Adrenal gland (tissue), 12 donors: ENCODE results near the gene SPNS2. TPM values are rescaled to one million over a fixed set of nuclear protein-coding genes. Genes with fewer than 3 reads are reported as not detected.

Experiments used
- DNase-seq, 7 donors: peaks; one replicate each; pipeline ENCODE4 v3.0.0-alpha.2; 2019 to 2020
- H3K27ac ChIP-seq, 5 donors: fragments of 200-600 bp; sonication (generic) in 4 of 5; 1 replicate in 3 of 5; 2 replicates in 2 of 5; pipeline versions ENCODE4 v1.5.1 to v1.8.0; 2016 to 2020; ENCODE audit warnings: mild to moderate bottlenecking in 1 of 5
- H3K27me3 ChIP-seq: fragments of 200-600 bp; 2 replicates; pipeline ENCODE4 v1.8.0; 2021
- H3K36me3 ChIP-seq, 2 donors: fragments of 200-600 bp; replicated peaks in 1 of 2; 1 replicate in 1 of 2; 2 replicates in 1 of 2; pipeline versions ENCODE4 v1.5.1 to v1.8.0; 2018 to 2022
- H3K4me1 ChIP-seq, 2 donors: fragments of 200-600 bp; replicated peaks in 1 of 2; 1 replicate in 1 of 2; 2 replicates in 1 of 2; pipeline versions ENCODE4 v1.5.1 to v1.8.0; 2018 to 2021
- H3K4me3 ChIP-seq, 4 donors: fragments of 200-600 bp; sonication (generic) in 3 of 4; one replicate each; pipeline ENCODE4 v1.5.1; 2016 to 2018
- H3K9me3 ChIP-seq, 3 donors: fragments of 200-600 bp; sonication (generic) in 1 of 3; replicated peaks in 1 of 3; 1 replicate in 2 of 3; 2 replicates in 1 of 3; pipeline versions ENCODE4 v1.5.1 to v1.8.0; 2016 to 2021
- POLR2A ChIP-seq, 2 donors: fragments of 450-650 bp; IDR thresholded peaks; one replicate each; pipeline ENCODE4 v1.6.1; 2017; ENCODE audit warnings: antibody characterized with exemption in 2 of 2, mild to moderate bottlenecking in 2 of 2, moderate library complexity in 1 of 2
- WGBS, 4 donors: extraction: QIAGEN DNeasy Blood & Tissue Kit in 2 of 4; methylation state at CpG; one replicate each; pipeline versions ENCODE4 v1.1.5 to v1.1.7; 2013 to 2017; 5-methylcytosine and 5-hydroxymethylcytosine counted together
- intact Hi-C, 2 donors: fragments of 100-400 bp; cut with DNase I; formaldehyde crosslinking; loops; one replicate each; pipeline versions ENCODE4 v1.14.1 to v1.15.0; 2022 to 2023
- polyA plus RNA-seq, 3 donors: library from polyadenylated mRNA; stranded (reverse); fragments of 200-250 nt in 2 of 3; fragments of 350-450 nt in 1 of 3; fragmentation: Illumina TruSeq in 1 of 3; extraction: RNeasy Lipid Tissue Mini Kit (QIAGEN cat#74804) in 1 of 3; gene quantifications; one replicate each; pipeline ENCODE4 v1.2.3, GENCODE V29; 2013 to 2014
- total RNA-seq, 9 donors: library from RNA; depleted of rRNA in 4 of 9; stranded (reverse); fragments of >200 nt in 4 of 9; fragments of 120-200 nt in 1 of 9; fragmentation: NEBNext Ultra II Directional in 1 of 9; extraction: Animal tissue kit (Norgen Biotek cat#: 25700) in 1 of 9; gene quantifications; one replicate each; pipeline versions ENCODE4 v1.1.0 to v1.2.4, GENCODE V29; 2013 to 2023
- TF ChIP-seq, protein P1 (sequence below), 6 experiments: fragments of 450-650 bp in 4 of 6; fragments of 200-600 bp in 2 of 6; sonication (generic) in 1 of 6; IDR thresholded peaks; 1 replicate in 5 of 6; 2 replicates in 1 of 6; pipeline versions ENCODE4 v1.5.1 to v1.8.0; 2016 to 2021; ENCODE audit warnings: antibody characterized with exemption in 6 of 6, mild to moderate bottlenecking in 2 of 6, moderate library complexity in 1 of 6
- donor health status: healthy with polysubstance abuse.
- donor health status: Bipolar disorder and iron deficiency.
- donor health status: DM: yes; HTN: yes; CAD: no.
- donor health status: DM: no; HTN: no; CAD: no.
- donor health status: DM: no; HTN: no; CAD: no.
- donor health status: DM: yes; HTN: yes; CAD: no.

The SPNS2 gene
- total and polyA plus RNA-seq, 12 donors, result 0.90 to 25.1 (median 7.7) TPM

DNA sequence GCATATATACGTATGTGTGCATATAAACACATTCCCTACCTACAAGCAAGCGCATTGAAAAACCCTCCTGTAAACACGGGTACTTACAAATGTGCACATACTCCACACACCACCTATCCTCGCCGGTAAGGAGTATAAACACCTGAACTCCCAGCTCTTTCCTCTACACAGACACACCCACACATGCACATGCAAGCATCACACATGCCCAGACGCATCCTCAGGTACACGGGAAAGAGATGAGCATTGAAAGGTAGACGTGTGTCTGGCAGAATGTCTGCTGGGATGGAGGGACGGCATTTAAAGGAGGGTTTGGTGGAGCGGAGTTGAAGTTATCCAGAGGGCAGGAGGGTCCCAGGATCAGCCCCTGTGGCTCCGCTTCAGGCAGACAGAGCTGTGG is 81.0 kb downstream of the SPNS2 start:
- TF ChIP-seq POLR2A (IDR thresholded peaks at IDR 0.05), result no peak
- TF ChIP-seq, protein P1, sequence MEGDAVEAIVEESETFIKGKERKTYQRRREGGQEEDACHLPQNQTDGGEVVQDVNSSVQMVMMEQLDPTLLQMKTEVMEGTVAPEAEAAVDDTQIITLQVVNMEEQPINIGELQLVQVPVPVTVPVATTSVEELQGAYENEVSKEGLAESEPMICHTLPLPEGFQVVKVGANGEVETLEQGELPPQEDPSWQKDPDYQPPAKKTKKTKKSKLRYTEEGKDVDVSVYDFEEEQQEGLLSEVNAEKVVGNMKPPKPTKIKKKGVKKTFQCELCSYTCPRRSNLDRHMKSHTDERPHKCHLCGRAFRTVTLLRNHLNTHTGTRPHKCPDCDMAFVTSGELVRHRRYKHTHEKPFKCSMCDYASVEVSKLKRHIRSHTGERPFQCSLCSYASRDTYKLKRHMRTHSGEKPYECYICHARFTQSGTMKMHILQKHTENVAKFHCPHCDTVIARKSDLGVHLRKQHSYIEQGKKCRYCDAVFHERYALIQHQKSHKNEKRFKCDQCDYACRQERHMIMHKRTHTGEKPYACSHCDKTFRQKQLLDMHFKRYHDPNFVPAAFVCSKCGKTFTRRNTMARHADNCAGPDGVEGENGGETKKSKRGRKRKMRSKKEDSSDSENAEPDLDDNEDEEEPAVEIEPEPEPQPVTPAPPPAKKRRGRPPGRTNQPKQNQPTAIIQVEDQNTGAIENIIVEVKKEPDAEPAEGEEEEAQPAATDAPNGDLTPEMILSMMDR (IDR thresholded peaks at IDR 0.05), result no peak

DNA sequence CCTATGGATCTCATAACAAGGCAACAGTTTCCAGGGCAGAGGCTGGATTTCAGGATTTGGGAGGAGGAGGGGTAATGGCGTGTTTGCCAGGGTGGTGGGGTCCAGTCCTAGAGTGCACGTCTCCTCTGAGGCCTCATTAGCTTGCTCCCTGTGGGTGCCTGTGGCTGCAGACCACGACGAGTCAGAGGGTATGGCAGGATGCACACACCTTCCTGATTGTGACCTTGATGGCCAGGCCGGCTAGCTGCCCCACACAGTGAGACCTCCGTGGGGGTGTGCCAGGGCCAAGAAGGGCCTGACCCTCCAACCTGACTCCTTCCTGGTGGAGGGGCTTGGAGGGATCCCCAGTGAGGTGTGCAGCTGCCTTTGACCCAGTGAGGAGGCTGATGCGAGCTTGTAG is 81.6 kb downstream of the SPNS2 start:
- no peak for DNase-seq
- no peaks in the 10 kb centered on the region for H3K9me3 ChIP-seq
- no peak overlapping the region for H3K4me3 ChIP-seq
- H3K4me1 ChIP-seq, result peaks cover 6 to 9% of the 10 kb centered on the region in 2 donors
- peaks cover 35% of the 10 kb centered on the region for H3K27me3 ChIP-seq
- no peaks in the 10 kb centered on the region for H3K36me3 ChIP-seq
- H3K27ac ChIP-seq, result no peak overlapping the region
- TF ChIP-seq, protein P1 (IDR thresholded peaks at IDR 0.05), result no peak
- no peak for TF ChIP-seq POLR2A (IDR thresholded peaks at IDR 0.05)
- 44 to 81% (median 52%) methylated on average over 3 to 7 of the region's 7 CpGs for WGBS, 4 donors
- intact Hi-C loops, result no loop called here

More for the DNA sequence above, 81.0 kb downstream of the SPNS2 start:
- no peak overlapping the region for H3K27ac ChIP-seq
- H3K27me3 ChIP-seq, result peaks cover 29% of the 10 kb centered on the region
- no peaks in the 10 kb centered on the region for H3K36me3 ChIP-seq
- no peaks in the 10 kb centered on the region for H3K9me3 ChIP-seq
- no peak overlapping the region for H3K4me3 ChIP-seq
- no peak for DNase-seq
- peaks cover 6 to 9% of the 10 kb centered on the region in 2 donors for H3K4me1 ChIP-seq
- intact Hi-C loops, result no loop called here
- WGBS, 4 donors, result 80 to 92% (median 85%) methylated on average over 11 of the region's 11 CpGs

DNA sequence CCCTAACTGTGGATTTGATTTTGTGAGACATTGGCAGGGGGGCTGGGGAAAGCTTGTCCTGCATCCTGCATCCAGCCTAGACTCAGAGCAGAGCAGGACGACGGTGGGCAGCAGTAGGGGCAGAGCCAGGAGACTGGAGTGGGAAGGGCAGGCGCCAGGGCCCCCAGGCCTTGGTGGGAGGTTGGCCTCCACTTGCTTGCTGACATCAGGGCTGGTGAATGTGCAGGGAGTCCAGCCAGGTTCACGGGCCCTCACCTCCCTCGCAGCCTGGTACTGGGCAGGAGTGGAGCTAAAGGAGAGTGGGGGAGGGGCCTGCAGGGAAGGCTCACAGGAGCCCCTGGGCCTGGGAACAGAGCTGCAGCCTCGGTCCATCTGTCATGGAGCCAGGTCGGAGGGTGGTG is 83.4 kb downstream of the SPNS2 start:
- Histone ChIP-seq H3K4me3 (no peak overlapping the region), H3K27ac (no peak overlapping the region), H3K36me3 (no peaks in the 10 kb centered on the region), H3K9me3 (no peaks in the 10 kb centered on the region), H3K4me1 (peaks cover 6 to 9% of the 10 kb centered on the region in 2 donors), H3K27me3 (peaks cover 35% of the 10 kb centered on the region)
- WGBS, 4 donors, result 56 to 62% (median 59%) methylated on average over 3 to 7 of the region's 7 CpGs
- intact Hi-C loops, result no loop called here
- no peak for DNase-seq
- no peak for TF ChIP-seq POLR2A (IDR thresholded peaks at IDR 0.05)
- TF ChIP-seq, protein P1 (IDR thresholded peaks at IDR 0.05), result no peak

DNA sequence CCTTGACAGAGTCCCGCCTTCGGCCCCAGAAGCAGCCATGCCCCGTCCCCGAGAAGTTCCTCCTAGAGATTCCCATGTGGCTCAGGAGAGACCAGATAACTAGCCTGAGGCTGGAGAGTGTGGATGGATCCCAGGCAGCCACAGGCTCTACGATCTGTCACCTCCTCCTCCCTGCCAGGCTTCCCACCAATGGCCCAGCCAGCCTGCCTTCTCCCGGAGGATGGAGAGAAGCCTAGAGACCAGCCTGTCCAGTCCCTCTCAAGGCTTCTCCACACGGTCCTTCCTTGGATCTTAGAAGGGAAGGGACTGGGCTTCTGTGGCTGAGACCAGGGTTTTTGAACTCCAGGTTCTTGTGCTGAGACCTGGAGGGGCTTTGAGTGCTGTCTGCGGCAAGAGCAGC is 84.0 kb downstream of the SPNS2 start:
- TF ChIP-seq, protein P1 (IDR thresholded peaks at IDR 0.05), result no peak
- TF ChIP-seq POLR2A (IDR thresholded peaks at IDR 0.05), result no peak
- 76 to 82% (median 81%) methylated on average over 3 to 8 of the region's 8 CpGs for WGBS, 4 donors
- no peak for DNase-seq
- Histone ChIP-seq H3K4me3 (no peak overlapping the region), H3K9me3 (no peaks in the 10 kb centered on the region), H3K27me3 (peaks cover 35% of the 10 kb centered on the region), H3K36me3 (no peaks in the 10 kb centered on the region), H3K4me1 (peaks cover 6 to 9% of the 10 kb centered on the region in 2 donors), H3K27ac (no peak overlapping the region)
- intact Hi-C loops, result no loop called here
